Measurements from ENCODE around the gene RHBDL1. TPM values are rescaled to one million over a fixed set of nuclear protein-coding genes. Genes with fewer than 3 reads are reported as not detected.
A peak's percentile ranks its signal among the peaks of the same experiment; 100 is the strongest.
"Not testable (repeated sequence)": the region's sequence is repeated elsewhere in the genome, so short reads cannot be mapped to it uniquely, and the experiment has no call there.

The RHBDL1 gene
- total RNA-seq, 1 donor from 2014 or later: under 0.01 TPM

DNA sequence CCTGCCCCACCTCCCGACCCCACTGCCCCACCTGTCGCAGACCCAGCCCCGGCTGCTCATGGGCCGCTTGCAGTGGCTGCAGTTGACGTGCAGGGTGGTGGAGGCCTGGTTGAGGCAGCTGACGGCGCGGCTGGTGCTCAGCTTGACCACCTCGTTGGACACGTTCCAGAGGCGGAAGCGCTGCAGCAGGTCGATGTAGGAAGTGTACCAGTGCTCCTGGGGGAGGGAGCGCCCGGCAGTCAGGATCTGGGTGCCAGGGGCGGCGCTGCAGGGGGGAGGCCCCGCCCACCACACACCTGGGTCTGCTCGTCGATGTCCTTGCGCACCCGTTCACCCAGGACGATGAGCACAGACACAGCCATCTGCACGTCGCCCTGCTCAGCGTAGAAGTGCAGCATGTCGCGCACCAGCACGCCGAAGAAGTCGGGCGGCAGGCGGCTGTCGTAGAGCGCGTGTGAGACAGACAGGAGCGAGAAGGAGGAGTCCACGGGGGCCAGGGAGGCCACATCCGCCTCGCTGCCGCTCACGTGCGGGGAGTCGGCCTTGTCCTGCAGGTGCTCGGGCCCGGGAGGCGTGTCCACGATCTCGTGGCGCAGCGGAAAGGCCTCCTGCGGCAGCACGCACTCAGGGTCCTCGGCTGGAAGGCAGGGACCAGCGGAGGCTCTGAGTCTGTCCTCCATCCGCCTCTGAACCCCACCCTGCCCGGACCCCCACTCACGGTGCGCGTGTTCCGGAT, 9.7 kb downstream of the RHBDL1 start:
- no peak for DNase-seq (ENCODE audit: low read depth in 2 of 2)

DNA sequence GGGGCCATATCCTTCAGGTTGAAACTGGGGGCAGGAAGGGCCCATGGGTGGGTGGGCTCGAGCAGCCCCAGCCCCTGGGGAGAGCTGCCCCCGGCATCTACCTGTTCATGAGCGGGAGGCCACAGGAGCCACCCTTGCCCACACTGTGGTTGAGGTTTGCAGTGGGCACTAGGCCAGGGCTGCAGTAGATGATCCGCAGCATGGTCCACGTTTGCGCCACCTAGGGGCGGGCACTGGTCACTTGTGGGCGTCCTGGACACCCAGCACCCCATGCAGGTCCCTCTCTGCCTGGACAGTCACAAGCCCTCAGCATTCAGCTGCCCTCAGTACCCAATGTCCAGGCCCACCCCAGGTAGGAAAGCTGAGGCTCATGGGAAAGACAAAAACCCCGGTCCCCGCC, 10.5 kb downstream of the RHBDL1 start:
- peak; percentile 58 to 70 for DNase-seq (ENCODE audit: low read depth in 2 of 2)

DNA sequence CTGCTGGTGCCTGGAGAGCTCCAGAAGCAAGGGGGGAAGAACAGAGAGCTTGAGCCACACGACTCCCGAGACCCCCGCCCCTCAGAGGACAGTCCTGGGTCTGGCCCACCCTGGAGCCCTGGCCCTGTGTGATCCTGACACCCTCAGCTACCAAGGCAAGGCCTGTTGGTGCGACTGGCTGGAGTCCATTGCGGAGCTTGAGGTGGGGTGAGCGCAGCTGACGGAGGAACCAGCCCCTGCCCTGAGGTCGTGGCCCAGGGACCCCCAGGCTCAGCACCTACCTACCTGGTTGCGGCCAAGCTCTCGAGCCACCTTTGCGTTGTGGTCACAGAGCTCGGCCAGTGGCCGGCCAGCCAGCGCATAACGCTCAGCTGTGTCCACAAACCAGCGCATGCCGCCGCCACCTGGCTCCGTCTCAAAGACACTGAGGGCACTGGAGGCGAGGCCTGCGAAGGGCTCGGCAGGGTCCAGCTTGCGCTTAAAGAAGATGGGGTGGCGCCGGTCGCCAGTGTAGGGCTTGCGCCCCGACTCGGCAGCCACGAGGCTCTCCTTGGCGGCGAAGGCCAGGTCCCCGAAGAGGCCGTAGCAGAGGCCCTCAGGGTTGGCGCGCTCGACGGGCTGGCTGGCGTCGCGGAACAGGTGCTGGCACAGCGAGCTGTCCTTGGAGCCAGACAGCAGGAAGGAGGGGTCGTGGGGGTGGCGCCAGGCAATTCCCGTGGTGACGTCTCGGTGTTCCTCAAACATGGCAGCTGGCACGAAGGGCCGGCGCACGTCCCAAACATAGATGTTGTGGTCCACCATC, 11.2 kb downstream of the RHBDL1 start:
- DNase-seq (ENCODE audit: low read depth in 2 of 2): no peak

DNA sequence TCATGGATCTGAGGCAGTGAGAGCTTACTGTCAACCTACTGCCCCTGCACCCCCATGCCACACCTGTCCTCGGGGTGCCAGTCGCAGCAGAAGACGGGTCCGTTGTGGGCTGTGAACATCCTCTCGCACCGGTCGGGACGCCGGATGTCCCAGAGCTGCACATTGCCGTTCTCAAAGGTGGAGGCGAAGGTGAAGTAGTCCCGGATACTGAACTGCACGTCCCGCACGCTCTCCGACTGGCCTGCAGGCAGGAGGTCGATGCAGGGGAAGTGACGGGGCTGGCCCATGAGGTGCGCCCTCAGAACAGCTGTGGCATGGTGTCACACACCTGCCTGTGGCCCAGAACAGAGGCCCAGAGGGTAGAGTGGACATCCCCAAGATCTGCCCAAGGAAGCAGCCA, 12.0 kb downstream of the RHBDL1 start:
- no peak for DNase-seq (ENCODE audit: low read depth in 2 of 2)

DNA sequence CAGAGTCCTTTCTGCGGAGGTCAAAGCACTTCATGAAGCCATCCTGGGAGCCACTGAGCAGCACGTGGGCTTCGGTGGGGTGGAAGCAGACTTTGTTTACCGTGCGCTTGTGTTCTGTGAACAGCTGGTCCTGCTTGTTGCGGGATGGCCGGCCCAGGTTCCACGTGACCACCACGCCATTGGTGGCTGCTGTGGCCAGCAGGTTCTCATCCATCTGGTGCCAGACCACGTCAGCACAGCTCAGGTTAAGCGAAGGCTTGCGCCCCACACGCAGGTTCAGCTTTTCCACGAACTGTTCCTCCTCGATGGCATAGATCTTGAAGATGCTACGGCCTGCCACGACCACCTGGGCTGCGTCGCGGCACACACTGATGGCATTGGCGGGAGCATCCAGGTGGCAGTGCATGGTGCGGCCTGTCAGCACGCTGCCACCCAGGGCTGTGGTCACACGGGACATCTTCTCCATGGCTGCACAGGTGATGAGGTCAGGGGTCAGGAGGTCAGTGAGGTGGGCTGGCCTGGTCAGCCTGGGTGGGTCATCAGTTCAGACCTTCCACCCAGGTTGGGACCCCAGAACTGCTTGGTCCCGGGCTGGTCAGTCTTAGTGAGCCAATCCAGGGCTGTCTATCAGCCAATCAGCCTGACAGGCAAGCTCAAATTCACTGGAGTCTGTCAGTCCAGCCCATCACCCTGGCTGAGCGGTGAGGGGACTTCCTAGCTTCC, 13.9 kb downstream of the RHBDL1 start:
- no peak for DNase-seq (ENCODE audit: low read depth in 2 of 2)

DNA sequence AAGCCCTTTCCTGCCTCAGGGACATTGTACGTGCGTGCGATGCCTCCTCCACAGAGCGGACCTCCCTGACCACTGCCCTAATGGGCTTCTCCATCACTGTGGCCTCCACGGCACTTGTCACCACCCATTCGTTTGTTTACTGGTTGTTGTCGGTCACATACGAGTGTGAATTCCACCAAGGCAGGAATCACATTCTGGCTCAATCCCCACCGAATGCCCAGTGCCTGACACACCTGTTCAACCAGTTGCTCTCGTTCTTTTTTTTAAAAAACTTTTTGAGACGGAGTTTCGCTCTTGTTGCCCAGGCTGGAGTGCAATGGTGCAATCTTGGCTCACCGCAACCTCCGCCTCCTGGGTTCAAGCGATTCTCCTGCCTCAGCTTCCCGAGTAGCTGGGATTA, 15.8 kb downstream of the RHBDL1 start:
- not testable (repeated sequence) for DNase-seq (ENCODE audit: low read depth in 2 of 2)

DNA sequence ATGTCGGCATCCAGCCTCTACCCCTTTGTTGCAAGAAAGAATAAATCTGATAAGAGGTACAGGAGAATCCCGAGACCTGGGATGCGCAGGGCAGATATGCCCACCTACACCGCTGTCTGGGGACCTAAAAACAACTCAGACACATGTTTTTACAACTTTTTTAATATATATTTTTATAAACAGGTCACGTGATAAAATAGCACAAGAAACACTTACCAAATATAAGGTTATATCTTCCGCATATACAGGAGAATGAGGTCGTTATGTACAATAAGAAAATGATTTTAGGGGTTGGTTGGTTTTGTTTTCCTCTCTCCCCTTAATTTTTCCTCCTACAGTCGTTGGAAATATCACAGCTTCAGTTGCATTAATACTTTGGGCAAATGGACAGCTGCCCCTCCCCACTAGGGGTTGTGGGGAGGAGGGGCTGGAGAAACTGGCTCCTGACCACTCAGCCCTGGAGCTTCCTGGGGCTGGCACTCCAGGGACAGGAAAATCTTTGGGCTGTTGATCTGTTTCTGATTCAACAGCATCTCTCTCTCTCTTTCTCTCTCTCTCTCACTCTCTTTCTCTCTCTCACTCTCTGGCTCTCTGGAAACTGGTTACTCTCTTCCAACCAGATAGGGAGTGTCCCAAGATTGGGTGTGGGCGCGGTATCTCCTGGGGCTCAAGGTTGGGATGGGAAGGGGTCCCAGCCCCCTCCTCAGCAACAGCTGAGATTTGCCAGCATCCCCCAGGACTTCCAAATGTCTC, 17.1 kb downstream of the RHBDL1 start:
- DNase-seq (ENCODE audit: low read depth in 2 of 2): no peak

DNA sequence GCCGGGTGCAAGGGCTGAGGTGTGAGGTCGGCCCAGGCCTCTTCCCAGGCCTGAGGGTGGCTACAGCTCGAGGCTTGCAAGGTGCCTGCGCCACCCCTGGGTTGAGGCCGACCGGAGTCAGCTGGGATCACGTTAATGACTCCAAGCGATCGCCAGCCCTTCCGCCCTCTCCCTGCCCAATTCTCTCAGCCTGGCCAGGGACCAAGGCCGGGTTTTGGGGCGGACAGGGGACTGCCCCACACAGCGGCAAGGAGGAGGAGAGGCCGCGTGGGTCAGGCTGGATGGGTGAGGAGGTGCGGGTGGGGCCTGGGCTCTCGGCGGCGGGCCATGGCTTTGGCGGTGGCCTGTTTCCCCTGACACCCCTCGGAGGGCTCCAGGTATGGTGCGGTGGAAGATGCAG, 17.9 kb downstream of the RHBDL1 start:
- DNase-seq (ENCODE audit: low read depth in 2 of 2): no peak

DNA sequence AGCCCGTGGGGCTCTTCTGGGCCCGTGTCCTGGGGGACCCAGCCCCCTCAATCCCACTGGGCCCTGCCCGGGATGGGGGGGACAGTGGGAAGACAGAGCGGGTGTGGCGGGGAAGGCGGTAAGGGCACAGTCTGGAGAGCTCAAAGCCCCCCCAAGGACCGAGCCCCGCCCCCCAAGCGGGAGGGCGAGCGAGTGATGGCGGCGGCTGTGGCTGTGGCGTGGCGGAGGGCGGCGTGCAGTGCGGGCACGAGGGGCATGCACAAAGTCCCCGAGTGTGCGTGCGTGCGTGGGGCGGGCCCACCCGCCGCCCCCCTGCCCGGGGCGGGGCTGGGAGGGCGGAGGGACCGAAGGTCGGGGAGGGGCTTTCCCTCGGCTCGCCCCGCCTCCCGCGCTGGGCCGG, 18.3 kb downstream of the RHBDL1 start:
- DNase-seq (ENCODE audit: low read depth in 2 of 2): no peak

DNA sequence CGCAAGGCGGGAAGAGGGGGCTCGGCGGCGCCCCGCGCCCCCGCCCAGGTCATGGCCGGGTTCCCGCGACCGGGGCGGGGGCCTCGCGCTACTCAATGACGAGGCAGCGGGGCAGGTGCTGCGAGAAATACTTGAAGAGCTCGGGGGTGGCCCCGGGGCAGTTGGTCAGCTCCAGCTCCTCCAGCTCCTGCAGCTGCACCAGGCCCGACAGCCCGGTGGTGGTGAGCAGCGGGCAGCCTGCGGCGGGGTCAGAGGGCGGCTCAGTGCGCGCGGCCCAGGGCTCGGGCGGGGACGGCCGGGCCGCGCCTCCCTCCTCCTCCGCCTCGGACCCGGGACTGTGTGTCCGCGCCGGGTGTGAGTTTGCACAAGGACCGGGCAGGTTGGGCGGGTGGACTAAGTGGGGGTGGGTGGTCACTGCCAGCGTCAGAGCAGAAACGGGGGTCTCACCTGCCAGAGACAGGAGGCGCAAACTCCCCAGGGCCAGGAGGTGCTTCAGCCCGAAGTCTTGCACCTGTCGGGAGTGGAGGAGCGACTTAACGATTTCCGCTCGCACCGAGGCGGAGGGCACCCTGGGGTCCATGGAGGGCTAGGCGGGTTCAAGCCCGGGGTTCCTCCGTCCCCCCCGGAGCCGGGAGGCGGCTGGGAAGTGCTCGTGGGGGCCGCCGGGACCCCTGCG, 18.9 kb downstream of the RHBDL1 start:
- DNase-seq (ENCODE audit: low read depth in 2 of 2): no peak

DNA sequence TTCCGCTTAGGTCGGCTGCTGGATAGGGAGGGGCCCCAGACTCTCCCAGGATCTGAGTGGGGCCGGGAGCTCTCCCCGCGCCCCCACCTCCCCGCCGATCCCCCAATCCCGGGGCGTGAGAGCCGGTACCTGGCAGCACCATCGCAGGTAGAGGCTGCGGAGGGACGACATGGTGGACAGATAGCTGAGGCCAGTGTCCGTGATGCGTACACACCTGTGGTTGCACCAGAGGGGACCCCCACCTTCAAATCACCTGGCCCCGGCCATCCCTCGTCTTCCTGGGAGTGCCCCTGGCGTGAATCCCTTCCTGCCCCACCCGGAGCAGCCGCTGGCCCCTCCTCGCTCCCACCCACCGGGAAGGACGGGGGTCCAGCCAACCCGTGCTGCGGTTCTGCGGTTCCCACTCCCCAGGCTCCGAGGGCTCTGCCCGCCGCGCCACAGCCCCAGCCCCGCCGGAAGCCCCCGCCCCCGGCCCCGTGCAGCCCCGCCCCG, 19.4 kb downstream of the RHBDL1 start:
- no peak for DNase-seq (ENCODE audit: low read depth in 2 of 2)

DNA sequence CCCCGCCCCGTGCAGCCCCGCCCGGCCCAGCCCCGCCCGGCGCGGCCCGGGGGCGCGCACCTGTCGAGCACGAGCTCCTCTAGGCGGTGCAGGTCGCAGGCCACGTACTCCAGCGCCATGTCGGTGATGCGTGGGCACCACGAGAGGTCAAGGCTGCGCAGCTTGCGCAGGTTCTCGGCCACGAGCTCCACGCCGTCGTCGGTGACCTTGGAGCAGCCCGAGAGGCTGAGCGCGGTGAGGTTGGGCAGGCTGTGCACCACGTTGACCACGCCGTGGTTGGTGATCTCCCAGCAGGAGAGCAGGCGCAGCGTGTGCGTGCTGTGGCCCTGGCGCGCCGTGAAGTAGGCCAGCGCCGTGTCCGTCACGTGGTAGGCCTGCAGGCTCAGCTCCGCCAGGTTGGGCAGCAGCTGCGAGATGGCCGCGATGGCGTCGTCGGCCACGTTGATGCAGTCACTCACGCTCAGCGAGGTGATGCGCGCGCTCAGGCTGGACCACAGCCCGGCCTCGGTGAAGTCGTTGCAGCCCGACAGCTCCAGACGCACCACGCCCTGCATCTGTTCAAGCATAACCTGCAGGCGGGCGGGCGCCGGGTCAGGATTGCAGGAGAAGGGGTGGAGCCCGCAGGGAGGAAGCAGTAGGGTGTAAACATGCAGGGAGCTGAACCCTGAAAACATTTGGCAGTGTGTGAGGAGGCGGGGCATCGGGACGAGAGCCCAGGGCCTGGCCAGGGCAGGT, 20.1 kb downstream of the RHBDL1 start:
- peak in 1 of 2 donors; percentile 20 for DNase-seq (ENCODE audit: low read depth in 2 of 2)

DNA sequence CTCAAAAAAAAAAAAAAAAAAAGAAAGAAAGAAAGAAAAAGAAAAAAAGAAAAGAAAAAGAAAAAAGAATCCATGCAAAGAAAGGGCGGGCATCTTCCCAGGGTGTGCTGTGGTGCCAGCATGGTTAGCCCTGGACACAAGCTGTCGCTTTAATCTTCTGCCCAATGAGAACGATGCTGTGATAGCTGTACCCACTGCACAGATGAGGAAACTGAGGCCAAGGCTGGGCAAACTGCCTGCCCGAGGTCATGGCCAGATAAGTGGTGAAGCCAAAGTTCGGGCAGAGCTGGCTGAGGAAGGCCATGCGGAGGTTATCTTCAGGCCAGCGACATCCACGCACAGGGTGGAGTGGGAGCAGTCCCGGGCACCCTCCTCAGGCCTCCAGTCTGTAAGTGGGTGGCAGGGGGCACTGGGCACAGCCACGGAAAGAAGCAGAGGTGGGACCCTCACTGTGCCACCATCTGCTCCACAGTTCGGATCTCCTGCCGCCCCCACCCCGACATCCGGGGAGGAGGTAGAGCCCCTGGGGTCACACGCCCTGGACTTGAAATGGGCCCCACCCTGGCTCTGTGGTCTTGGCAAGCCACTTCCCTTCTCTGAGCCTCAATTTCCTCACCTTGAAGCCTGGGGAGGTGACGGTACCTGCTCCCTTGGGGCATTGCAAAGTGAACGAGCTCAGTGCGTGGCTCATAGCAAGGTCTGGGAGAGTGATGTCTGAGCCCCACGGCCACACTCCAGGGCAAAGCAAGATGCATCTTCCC, 23.6 kb downstream of the RHBDL1 start:
- no peak for DNase-seq (ENCODE audit: low read depth in 2 of 2)

DNA sequence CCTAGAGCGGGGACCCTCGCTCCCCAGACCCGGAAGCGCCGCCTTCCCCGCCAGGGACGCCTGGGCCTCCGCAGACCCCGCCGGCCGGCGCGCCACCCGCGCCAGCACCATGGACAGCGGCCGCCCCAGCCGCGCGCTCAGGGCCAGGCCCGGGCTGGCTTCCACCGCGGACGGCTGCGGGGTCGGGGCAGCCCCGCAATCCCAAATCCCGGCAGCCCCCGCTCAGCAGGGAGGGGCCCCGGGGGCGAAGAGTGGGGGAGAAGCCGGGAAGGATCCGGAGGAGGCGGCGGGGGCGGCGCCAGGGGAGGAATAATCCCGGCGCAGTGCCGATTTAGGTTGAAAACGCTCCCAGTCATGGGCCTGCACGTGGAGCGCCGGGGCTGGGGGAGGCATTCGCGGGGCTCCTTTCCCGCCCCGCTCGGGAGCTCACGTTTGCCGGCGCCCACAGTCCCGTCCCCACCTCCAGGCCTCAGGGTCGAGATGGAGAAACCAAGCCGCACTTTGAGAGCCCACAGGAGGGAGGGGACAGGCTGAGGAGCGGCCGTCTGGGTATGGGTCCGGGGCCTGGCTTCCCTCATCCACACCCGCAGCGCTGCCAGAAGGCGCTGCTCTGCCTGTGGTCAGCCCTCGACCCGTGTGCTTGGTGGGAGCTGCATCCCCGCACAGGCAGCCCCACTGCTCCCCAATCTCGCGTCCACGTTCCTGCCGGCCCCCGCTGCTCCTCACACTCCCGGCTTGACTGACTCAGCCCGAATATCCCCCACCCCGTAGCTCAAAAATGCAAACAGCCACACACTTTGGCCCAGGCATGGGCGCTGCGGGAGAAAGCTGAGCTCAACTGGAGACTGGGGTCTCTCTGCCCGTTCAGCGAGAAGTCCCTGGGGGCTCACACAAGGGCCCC, 25.5 kb downstream of the RHBDL1 start:
- DNase-seq (ENCODE audit: low read depth in 2 of 2): peak in 1 of 2 donors; percentile 40

DNA sequence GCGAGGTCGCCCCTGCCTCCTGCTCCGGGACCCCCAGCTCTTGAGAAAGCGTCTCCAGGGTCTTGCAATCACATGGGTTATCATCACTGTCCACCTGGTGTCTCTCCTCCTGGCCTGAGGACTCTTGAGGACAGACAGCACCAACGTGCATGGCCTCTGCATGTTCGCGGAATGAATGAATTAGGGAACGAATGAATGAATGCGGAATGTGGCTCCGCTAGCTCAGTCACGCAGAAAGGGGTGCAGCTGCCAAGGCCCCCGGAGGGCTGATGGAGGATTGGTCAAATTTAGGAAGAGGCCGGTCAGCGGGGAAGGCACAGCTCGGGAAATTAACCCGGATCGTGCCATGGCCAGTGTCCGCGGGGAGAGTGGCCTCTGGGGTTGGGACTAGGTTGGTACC, 26.9 kb downstream of the RHBDL1 start:
- DNase-seq (ENCODE audit: low read depth in 2 of 2): no peak

DNA sequence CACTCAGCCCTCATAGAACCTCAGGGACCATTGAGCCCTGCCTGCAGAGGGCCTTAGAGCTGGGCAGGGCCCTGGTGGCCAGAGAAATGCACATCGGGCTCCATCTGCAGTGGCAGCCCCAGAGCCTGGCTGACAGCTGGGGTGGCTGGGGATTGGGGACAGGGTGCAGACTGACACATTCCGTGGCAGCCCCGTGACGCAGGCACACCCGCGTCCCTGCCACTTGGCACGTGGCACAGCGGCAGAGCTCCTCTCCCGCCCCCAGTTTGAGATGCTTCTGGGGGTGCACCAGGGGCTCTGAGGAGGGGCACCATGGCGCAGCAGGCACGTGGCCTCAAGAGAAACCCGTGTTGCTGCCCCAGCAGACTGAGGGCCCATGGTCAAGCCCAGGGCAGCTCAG, 27.9 kb downstream of the RHBDL1 start:
- DNase-seq (ENCODE audit: low read depth in 2 of 2): no peak

DNA sequence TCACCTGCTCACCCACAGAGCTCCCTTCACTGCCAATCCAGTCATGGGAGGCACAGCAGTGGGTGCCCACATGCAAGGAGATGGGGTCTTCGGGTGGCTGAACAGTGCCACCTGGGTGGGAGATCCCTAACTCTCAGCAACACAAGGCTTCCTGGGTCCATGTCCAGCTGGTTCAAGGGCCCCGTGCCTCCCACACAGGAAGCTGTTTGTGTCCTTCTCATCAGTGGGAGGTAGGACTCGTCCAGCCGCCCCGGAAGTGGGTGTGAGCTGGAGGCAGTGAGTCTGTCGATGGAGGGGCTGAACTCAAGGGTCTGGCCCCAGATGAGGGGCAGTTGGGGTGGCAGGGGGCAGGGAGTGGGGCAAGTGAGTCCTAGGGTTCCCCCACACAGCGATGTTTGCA, 28.6 kb downstream of the RHBDL1 start:
- no peak for DNase-seq (ENCODE audit: low read depth in 2 of 2)

Measured in lung microvascular endothelial cell (primary cell).